Measurements from ENCODE around the gene MED31.
"Not testable (repeated sequence)": the region's sequence is repeated elsewhere in the genome, so short reads cannot be mapped to it uniquely, and the experiment has no call there.

The MED31 gene

DNA sequence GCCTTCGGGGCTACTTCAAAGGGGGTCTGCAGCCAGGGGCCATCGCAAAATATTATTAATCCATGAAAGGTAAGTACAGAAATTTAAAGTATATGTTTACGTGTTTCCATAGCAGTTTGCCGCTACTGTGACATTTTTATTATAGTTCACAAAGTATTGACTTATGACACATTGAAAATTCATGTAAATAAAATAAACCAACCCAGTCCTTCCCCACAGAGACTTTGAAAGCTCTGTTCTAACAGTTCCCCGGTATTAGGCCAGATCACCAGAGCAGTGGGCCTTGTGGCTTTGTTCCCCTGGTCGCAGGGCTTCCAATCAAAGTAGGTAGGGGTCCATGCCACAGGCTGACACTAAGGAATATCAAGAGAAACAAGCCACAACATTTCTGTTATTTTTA lies 24.8 kb downstream of the MED31 start:
- DNase-seq (ENCODE audit: low spot score), result no peak

DNA sequence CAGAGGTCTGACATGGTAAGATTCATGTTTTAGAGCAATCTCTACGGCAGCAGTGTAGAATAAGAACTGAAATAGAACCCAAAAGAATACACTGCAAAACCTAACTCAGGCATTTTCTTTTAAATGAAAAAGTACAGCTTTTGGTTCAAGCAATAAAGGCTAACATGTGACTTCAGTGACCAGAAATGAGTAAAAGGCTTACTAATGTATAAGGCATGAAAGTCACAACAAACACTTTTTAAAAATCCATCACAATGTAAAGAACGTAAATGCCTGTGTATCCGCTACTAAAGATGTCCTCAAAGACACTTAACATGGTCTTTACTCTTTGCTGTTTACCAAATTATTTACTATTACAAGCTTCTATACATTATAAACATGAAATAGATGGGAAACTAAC lies 27.5 kb downstream of the MED31 start:
- DNase-seq (ENCODE audit: low spot score), result no peak

DNA sequence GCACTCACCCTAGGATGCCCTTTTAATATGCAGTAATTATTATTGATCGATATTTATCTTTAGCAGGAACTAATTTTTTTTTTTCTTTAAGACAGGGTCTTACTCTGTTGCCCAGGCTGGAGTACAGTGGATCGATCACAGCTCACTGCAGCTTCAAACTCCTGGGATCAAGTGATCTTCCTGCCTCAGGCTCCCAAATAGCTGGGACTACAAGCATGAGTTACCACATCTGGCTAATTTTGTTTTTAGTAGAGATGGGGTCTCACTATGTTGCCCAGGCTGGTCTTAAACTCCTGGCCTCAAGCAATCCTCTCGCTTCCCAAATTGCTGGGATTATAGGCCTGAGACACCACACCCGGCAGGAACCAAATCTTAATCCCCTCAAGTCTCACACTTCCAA lies 40.2 kb downstream of the MED31 start:
- no peak for DNase-seq (ENCODE audit: low spot score)

- no peak for DNase-seq (ENCODE audit: low spot score)
Observed at GRCh38 chr17:6610011-6610410, 41.4 kb downstream of the MED31 start.

- no peak for DNase-seq (ENCODE audit: low spot score)
Observed at GRCh38 chr17:6608321-6608720, 43.1 kb downstream of the MED31 start.

DNA sequence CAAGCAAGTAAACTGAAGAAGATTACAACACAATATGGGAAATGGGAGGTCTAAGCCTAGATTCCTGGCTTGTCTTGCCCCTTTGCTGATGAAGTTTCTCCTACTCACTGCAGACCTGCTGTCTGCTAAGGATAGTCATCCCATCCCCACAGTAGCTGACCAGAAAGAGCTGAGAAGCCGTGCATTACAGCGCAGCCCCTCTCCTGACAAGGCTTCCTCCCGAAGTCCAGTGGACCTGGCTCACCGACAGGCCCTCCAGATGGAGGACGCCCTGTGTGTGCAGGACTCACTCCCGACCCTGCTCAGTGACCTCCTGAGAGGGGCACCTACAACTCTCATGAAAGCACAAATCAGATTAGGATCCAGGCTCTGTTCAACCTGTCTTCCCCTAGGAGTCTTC lies 46.3 kb downstream of the MED31 start:
- DNase-seq (ENCODE audit: low spot score), result no peak

DNA sequence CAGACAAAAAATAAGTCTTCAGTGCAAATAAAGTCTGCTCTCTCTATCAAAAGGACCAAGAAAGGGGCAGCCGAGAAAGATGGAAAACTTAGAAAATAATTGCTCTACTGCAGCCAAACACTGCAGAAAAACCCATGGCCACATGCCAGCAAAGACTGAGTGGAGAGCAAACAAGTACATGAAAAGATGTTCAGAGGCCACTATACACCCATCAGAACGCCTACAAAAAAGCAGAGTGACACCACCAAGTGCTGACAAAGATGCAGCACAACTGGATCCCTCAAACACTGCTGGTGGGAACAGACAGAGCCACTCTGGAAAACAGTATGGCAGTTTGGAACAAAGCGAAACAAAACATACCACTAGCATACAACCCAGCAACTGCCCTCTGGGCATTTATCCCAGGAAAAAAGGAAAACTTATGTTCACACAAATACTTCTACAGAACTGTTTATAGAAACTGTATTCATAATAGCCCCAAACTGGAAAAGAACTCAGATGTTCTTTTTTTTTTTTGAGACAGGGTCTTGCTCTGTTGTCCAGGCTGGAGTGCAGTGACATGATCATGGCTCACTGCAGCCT lies 47.6 kb downstream of the MED31 start:
- DNase-seq (ENCODE audit: low spot score), result no peak

DNA sequence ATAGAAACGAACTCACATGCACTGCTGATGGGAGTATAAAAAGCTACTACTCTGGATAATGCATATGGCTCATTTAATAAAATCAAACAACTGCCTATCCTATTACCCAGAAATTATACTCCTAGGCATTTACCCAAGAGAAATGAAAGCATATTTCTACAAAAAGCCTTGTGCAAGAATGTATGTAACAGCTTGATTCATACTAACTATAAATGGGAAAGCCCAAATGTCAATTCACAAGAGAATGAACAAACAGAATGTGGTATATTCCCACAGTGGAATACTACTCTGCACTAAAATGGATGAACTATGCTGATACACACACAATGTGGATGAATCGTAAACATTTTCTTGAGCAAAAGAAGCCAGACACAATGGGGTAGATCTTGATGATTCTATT lies 49.3 kb downstream of the MED31 start:
- DNase-seq (ENCODE audit: low spot score), result no peak

DNA sequence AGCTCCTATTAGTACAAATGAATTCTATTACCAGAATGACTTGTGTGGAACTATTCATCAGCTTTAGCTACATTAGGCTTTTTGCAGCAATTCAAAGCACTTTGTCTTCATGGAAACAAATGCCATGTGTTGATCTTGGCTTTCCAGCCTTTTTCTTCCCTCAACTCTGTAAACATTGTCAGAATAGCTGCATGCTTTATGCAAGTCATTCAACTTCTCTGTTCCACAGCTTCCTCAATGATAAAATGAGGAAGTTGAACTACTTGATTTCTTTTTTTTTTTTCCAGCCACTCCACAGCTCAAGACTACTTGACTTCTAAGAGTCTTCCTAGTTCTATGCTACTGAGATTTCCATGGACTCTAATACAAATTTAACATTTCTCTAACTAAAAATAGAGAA lies 52.0 kb downstream of the MED31 start:
- DNase-seq (ENCODE audit: low spot score), result peak; percentile 58

DNA sequence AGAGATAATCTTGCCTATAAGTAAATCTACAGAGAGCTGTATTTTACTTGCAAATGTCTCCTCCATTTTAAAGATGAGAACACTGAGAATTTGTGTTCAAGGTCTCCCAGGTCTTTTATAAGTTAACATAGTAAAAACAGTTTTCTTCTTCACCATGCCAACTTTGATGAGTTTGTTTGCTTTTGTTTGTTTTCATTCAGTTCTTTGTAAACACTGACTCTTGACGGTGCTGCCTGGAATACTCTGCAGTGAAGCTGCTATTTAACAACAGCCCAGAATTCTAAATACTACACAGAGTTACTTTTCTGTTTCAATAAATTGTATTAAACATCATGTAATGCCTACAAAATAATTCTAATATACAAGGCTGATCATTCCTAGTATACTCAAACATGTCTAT lies 53.7 kb downstream of the MED31 start:
- DNase-seq (ENCODE audit: low spot score), result no peak

- DNase-seq (ENCODE audit: low spot score), result no peak
Observed at GRCh38 chr17:6596941-6597340, 54.5 kb downstream of the MED31 start.

GRCh38 chr17:6596511-6596910 lies 54.9 kb downstream of the MED31 start:
- no peak for DNase-seq (ENCODE audit: low spot score)

DNA sequence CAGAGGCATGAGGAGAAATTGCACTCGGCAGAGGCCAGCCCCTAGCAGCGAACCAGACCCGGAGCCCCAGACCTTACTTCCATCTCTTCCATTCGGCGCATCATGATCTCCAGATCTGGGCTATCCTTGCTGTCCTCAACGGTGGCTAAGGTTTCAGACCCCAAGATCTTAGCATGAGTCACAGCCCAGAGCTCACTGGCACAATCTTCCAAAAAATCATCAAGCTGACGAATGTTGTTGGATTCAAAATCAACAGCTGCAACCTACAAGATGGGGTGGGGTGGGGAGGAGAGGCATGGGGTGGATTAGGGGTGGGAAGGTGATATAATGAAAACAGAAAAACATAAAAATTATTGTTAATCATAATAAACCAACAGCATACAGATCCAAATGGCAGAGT lies 55.3 kb downstream of the MED31 start:
- no peak for DNase-seq (ENCODE audit: low spot score)

DNA sequence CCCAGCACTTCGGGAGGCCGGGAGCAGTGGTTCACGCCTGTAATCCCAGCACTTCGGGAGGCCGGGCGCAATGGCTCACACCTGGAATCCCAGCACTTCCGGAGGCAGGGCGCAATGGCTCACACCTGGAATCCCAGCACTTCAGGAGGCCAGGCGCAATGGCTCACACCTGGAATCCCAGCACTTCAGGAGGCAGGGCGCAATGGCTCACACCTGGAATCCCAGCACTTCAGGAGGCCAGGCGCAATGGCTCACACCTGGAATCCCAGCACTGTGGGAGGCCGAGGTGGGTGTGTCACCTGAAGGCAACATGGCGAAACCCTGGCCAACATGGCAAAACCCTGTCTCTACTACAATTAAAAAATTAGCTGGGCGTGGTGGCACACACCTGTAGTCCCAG lies 58.0 kb downstream of the MED31 start:
- not testable (repeated sequence) for DNase-seq (ENCODE audit: low spot score)
